Loucy (cell line): ENCODE measurements around the gene LRCH1.

Experiments used
- H2AFZ ChIP-seq: fragments of 200-600 bp; sonication (generic); 2 replicates; pipeline ENCODE4 v1.6.0; 2016; ENCODE audit warnings: antibody characterized with exemption, mild to moderate bottlenecking, low read length, moderate library complexity
- H3F3A ChIP-seq: fragments of 200-600 bp; 2 replicates; pipeline ENCODE4 v1.6.0; 2016; ENCODE audit warnings: antibody characterized with exemption, low read depth, mild to moderate bottlenecking
- H3K27me3 ChIP-seq: fragments of 200-600 bp; sonication (generic); 2 replicates; pipeline ENCODE4 v1.6.1; 2014; ENCODE audit warnings: low read length, mild to moderate bottlenecking; ENCODE audit not compliant: insufficient read depth, poor library complexity, severe bottlenecking
- H3K36me3 ChIP-seq: fragments of 200-600 bp; sonication (generic); 2 replicates; pipeline ENCODE4 v1.6.1; 2016; ENCODE audit warnings: low read length; ENCODE audit not compliant: insufficient read depth
- H3K4me1 ChIP-seq: fragments of 200-600 bp; sonication (generic); 2 replicates; pipeline ENCODE4 v1.5.1; 2014; ENCODE audit warnings: low read length, mild to moderate bottlenecking; ENCODE audit not compliant: insufficient read depth, poor library complexity, severe bottlenecking
- H3K4me2 ChIP-seq: fragments of 200-600 bp; sonication (generic); 2 replicates; pipeline ENCODE4 v1.6.0; 2014; ENCODE audit warnings: antibody characterized with exemption, low read length, low read depth, mild to moderate bottlenecking; ENCODE audit not compliant: poor library complexity, severe bottlenecking
- H3K4me3 ChIP-seq: fragments of 200-600 bp; sonication (generic); 2 replicates; pipeline ENCODE4 v1.5.1; 2014; ENCODE audit warnings: low read length, mild to moderate bottlenecking, mixed read lengths; ENCODE audit not compliant: poor library complexity, severe bottlenecking
- H3K79me2 ChIP-seq: fragments of 200-600 bp; sonication (generic); 2 replicates; pipeline ENCODE4 v1.6.1; 2014; ENCODE audit warnings: low read length; ENCODE audit not compliant: insufficient read depth
- H3K9ac ChIP-seq: fragments of 200-600 bp; sonication (generic); 2 replicates; pipeline ENCODE4 v1.6.0; 2014; ENCODE audit warnings: mild to moderate bottlenecking, low read depth, low read length, moderate library complexity; ENCODE audit not compliant: poor library complexity, severe bottlenecking
- H3K9me2 ChIP-seq: fragments of 200-600 bp; sonication (generic); replicated peaks from 2 replicates; pipeline ENCODE4 v1.6.1; 2016; ENCODE audit warnings: low read depth, low read length, mixed read lengths
- H3K9me3 ChIP-seq: fragments of 200-600 bp; sonication (generic); 2 replicates; pipeline ENCODE4 v1.6.1; 2014; ENCODE audit warnings: mild to moderate bottlenecking, antibody characterized with exemption, low read length, low read depth; ENCODE audit not compliant: insufficient read depth
- H4K20me1 ChIP-seq: fragments of 200-600 bp; sonication (generic); 2 replicates; pipeline ENCODE4 v1.6.0; 2014; ENCODE audit warnings: antibody characterized with exemption, low read length, mild to moderate bottlenecking; ENCODE audit not compliant: insufficient read depth, poor library complexity, severe bottlenecking
- CTCF ChIP-seq: fragments of 200-600 bp; sonication (generic); conservative IDR thresholded peaks from 2 replicates; pipeline ENCODE4 v1.5.1; 2014; ENCODE audit warnings: mild to moderate bottlenecking, antibody characterized with exemption, low read length
- EZH2phosphoT487 ChIP-seq: fragments of 200-600 bp; IDR thresholded peaks from 2 replicates; pipeline ENCODE4 v1.6.1; 2018; ENCODE audit warnings: antibody characterized with exemption, mild to moderate bottlenecking, moderate library complexity, borderline replicate concordance

The LRCH1 gene

GRCh38 chr13:46535002-46535401 lies 18.0 kb upstream of the LRCH1 start:
- TF ChIP-seq CTCF, result no peak
- no peak for TF ChIP-seq EZH2phosphoT487
- H3K9me3 ChIP-seq, result no peaks in the 10 kb centered on the region
- no peaks in the 10 kb centered on the region for H3K9me2 ChIP-seq
- no peak overlapping the region for H3K9ac ChIP-seq
- no peaks in the 10 kb centered on the region for H3F3A ChIP-seq
- H3K4me2 ChIP-seq, result no peak overlapping the region
- no peak overlapping the region for H3K4me3 ChIP-seq
- H3K36me3 ChIP-seq, result no peaks in the 10 kb centered on the region
- no peak overlapping the region for H2AFZ ChIP-seq
- H3K79me2 ChIP-seq, result no peaks in the 10 kb centered on the region
- no peaks in the 10 kb centered on the region for H4K20me1 ChIP-seq
- H3K27me3 ChIP-seq, result no peaks in the 10 kb centered on the region
- H3K4me1 ChIP-seq, result peaks cover 19% of the 10 kb centered on the region

- Histone ChIP-seq H3K36me3 (no peaks in the 10 kb centered on the region), H3K27me3 (no peaks in the 10 kb centered on the region), H3K4me2 (no peak overlapping the region), H3K9me2 (no peaks in the 10 kb centered on the region), H2AFZ (no peak overlapping the region), H4K20me1 (no peaks in the 10 kb centered on the region), H3F3A (no peaks in the 10 kb centered on the region), H3K9ac (no peak overlapping the region), H3K4me1 (peaks cover 12% of the 10 kb centered on the region), H3K4me3 (no peak overlapping the region), H3K79me2 (no peaks in the 10 kb centered on the region), H3K9me3 (no peaks in the 10 kb centered on the region)
- no peak for TF ChIP-seq CTCF
These were observed 17.1 kb upstream of the LRCH1 start for GRCh38 chr13:46535825-46536224.

GRCh38 chr13:46536341-46536740 lies 16.6 kb upstream of the LRCH1 start:
- no peaks in the 10 kb centered on the region for H3K36me3 ChIP-seq
- H3K27me3 ChIP-seq, result no peaks in the 10 kb centered on the region
- no peak overlapping the region for H3K9ac ChIP-seq
- H3K4me1 ChIP-seq, result peaks cover 6% of the 10 kb centered on the region
- H3K79me2 ChIP-seq, result no peaks in the 10 kb centered on the region
- no peak overlapping the region for H3K4me3 ChIP-seq
- no peaks in the 10 kb centered on the region for H3F3A ChIP-seq
- H4K20me1 ChIP-seq, result no peaks in the 10 kb centered on the region
- H2AFZ ChIP-seq, result no peak overlapping the region
- TF ChIP-seq EZH2phosphoT487 (no peak), CTCF (no peak)
- no peaks in the 10 kb centered on the region for H3K9me3 ChIP-seq
- H3K9me2 ChIP-seq, result no peaks in the 10 kb centered on the region
- no peak overlapping the region for H3K4me2 ChIP-seq
